Endothelial cell (in vitro differentiated cells): ENCODE data around the gene RNF220. TPM values are rescaled to one million over a fixed set of nuclear protein-coding genes. Genes with fewer than 3 reads are reported as not detected.

Experiments
- DNase-seq: peaks from one replicate; pipeline ENCODE4 v3.0.0; 2021; ENCODE audit warnings: low spot score
- H3K27ac Mint-ChIP-seq: one replicate; pipeline ENCODE4 v1.8.0; 2021; ENCODE audit warnings: mixed read lengths, inconsistent platforms; ENCODE audit not compliant: unreplicated experiment
- H3K27me3 Mint-ChIP-seq: one replicate; pipeline ENCODE4 v1.8.0; 2021; ENCODE audit warnings: mild to moderate bottlenecking, moderate library complexity, mixed read lengths, inconsistent platforms; ENCODE audit not compliant: unreplicated experiment
- H3K36me3 Mint-ChIP-seq: one replicate; pipeline ENCODE4 v1.8.0; 2021; ENCODE audit warnings: mild to moderate bottlenecking, low read depth, mixed read lengths, inconsistent platforms; ENCODE audit not compliant: unreplicated experiment
- H3K4me1 Mint-ChIP-seq: one replicate; pipeline ENCODE4 v1.8.0; 2021; ENCODE audit warnings: mild to moderate bottlenecking, mixed read lengths, inconsistent platforms; ENCODE audit not compliant: unreplicated experiment
- H3K4me3 Mint-ChIP-seq: one replicate; pipeline ENCODE4 v1.8.0; 2021; ENCODE audit warnings: mild to moderate bottlenecking, mixed read lengths, inconsistent platforms; ENCODE audit not compliant: unreplicated experiment
- H3K9me3 Mint-ChIP-seq: one replicate; pipeline ENCODE4 v1.8.0; 2021; ENCODE audit warnings: mixed read lengths, inconsistent platforms; ENCODE audit not compliant: unreplicated experiment
- CTCF ChIP-seq: fragments of 200-600 bp; sonication (generic); IDR thresholded peaks from one replicate; pipeline ENCODE4 v1.5.0; 2021; ENCODE audit warnings: antibody characterized with exemption; ENCODE audit not compliant: unreplicated experiment
- total RNA-seq: library from RNA; stranded (reverse); fragmentation: NEBNext Ultra II Directional; extraction: Animal tissue kit (Norgen Biotek cat#: 25700); gene quantifications from one replicate; pipeline ENCODE4 v1.2.1, GENCODE V29; 2021; ENCODE audit not compliant: unreplicated experiment

RNF220 gene
- total RNA-seq, 1 donor from 2014 or later: 87.5 TPM

GRCh38 chr1:44693159-44693558 lies 288.1 kb downstream of the RNF220 start:
- no peak for TF ChIP-seq CTCF
- no peak for DNase-seq
- Mint-ChIP-seq H3K27me3 (peaks cover 2% of the 10 kb centered on the region), H3K4me1 (peaks cover 3% of the 10 kb centered on the region), H3K27ac (no peak overlapping the region), H3K9me3 (no peaks in the 10 kb centered on the region), H3K36me3 (no peaks in the 10 kb centered on the region), H3K4me3 (no peak overlapping the region)

- TF ChIP-seq CTCF: no peak
- no peak overlapping the region for H3K4me3 Mint-ChIP-seq
- no peaks in the 10 kb centered on the region for H3K36me3 Mint-ChIP-seq
- H3K27me3 Mint-ChIP-seq: peaks cover 2% of the 10 kb centered on the region
- no peak overlapping the region for H3K27ac Mint-ChIP-seq
- no peaks in the 10 kb centered on the region for H3K9me3 Mint-ChIP-seq
- H3K4me1 Mint-ChIP-seq: peaks cover 3% of the 10 kb centered on the region
- DNase-seq: no peak
Observed at GRCh38 chr1:44693900-44694299, 288.8 kb downstream of the RNF220 start.

- no peak for DNase-seq
- TF ChIP-seq CTCF: no peak
- Mint-ChIP-seq H3K36me3 (peaks cover under 1% of the 10 kb centered on the region), H3K9me3 (no peaks in the 10 kb centered on the region), H3K27ac (no peak overlapping the region), H3K4me1 (peaks cover 3% of the 10 kb centered on the region), H3K27me3 (peaks cover 2% of the 10 kb centered on the region), H3K4me3 (no peak overlapping the region)
Observed at GRCh38 chr1:44694863-44695478, 289.9 kb downstream of the RNF220 start.

- peaks cover 2% of the 10 kb centered on the region for H3K27me3 Mint-ChIP-seq
- no peak overlapping the region for H3K27ac Mint-ChIP-seq
- no peak for DNase-seq
- peaks cover 3% of the 10 kb centered on the region for H3K4me1 Mint-ChIP-seq
- peaks cover 2% of the 10 kb centered on the region for H3K36me3 Mint-ChIP-seq
- TF ChIP-seq CTCF: no peak
- H3K9me3 Mint-ChIP-seq: no peaks in the 10 kb centered on the region
- H3K4me3 Mint-ChIP-seq: no peak overlapping the region
Observed at GRCh38 chr1:44695671-44696070, 290.6 kb downstream of the RNF220 start.

GRCh38 chr1:44696101-44696500 lies 291.0 kb downstream of the RNF220 start:
- H3K9me3 Mint-ChIP-seq: no peaks in the 10 kb centered on the region
- H3K27ac Mint-ChIP-seq: no peak overlapping the region
- peaks cover 2% of the 10 kb centered on the region for H3K36me3 Mint-ChIP-seq
- peaks cover 2% of the 10 kb centered on the region for H3K27me3 Mint-ChIP-seq
- no peak for TF ChIP-seq CTCF
- no peak overlapping the region for H3K4me3 Mint-ChIP-seq
- no peak for DNase-seq
- H3K4me1 Mint-ChIP-seq: peaks cover 3% of the 10 kb centered on the region
